HepG2 (cell line): ENCODE measurements around the gene NOS2. TPM values are rescaled to one million over a fixed set of nuclear protein-coding genes. Genes with fewer than 3 reads are reported as not detected.

Source experiments
- ATAC-seq: fragments of 200-7000 bp; cut with Tn5 transposase; 3 replicates; pipeline ENCODE4 v1.9.1; 2020; ENCODE audit warnings: mild to moderate bottlenecking, moderate library complexity
- BruUV-seq: library from RNA; stranded (reverse); fragments of 400-500 nt; replicated peaks from 2 replicates; lab custom pipeline; 2021; lab: Mats Ljungman, UMichigan
- CTCF ChIA-PET: fragments of 300-600 bp; formaldehyde crosslinking; extraction: SDS; loops from one replicate; lab custom pipeline; 2021; ENCODE audit warnings: low total read pairs, inconsistent platforms, low intra/inter-chr PET ratio; lab: Yijun Ruan, JAX
- POLR2A ChIA-PET: fragments of 350-600 bp; sonication (Branson Sonifier 250); formaldehyde crosslinking; loops from one replicate; lab custom pipeline; 2020; ENCODE audit warnings: antibody characterized with exemption, inconsistent platforms; lab: Yijun Ruan, JAX
- DNase-seq: peaks from one replicate; pipeline ENCODE4 v3.0.0-alpha.2; 2015; ENCODE audit warnings: low spot score
- FAIRE-seq: peaks from 3 replicates; lab custom pipeline; 2011; peaks lifted over from hg19 to GRCh38; lab: Jason Lieb, UNC
- H2AFZ ChIP-seq: one replicate; pipeline ENCODE4 v1.6.1; 2011; ENCODE audit warnings: low read length, inconsistent platforms
- H3K27ac ChIP-seq: fragments of 300-600 bp; 3 replicates; pipeline ENCODE4 v1.8.0; 2011; ENCODE audit warnings: mixed run types, mild to moderate bottlenecking, mixed read lengths, low read length, inconsistent platforms; ENCODE audit not compliant: insufficient read depth; ENCODE audit errors: extremely low read length
- H3K27me3 ChIP-seq, 2 experiments: fragments of 200-600 bp in 1 of 2; 2 replicates in 1 of 2; 3 replicates in 1 of 2; pipeline versions ENCODE4 v1.6.0 to v1.8.0; 2011; ENCODE audit warnings: low read length in 2 of 2, mild to moderate bottlenecking in 2 of 2, moderate library complexity in 2 of 2, inconsistent platforms in 1 of 2; ENCODE audit not compliant: insufficient read depth in 2 of 2, control insufficient read depth in 1 of 2
- H3K36me3 ChIP-seq, 2 experiments: fragments of 200-600 bp in 1 of 2; replicated peaks in 1 of 2; 2 replicates in 1 of 2; 3 replicates in 1 of 2; pipeline versions ENCODE4 v1.5.1 to v1.8.0; 2011; ENCODE audit warnings: low read length in 2 of 2, inconsistent platforms in 1 of 2; ENCODE audit not compliant: insufficient read depth in 2 of 2, control insufficient read depth in 1 of 2
- H3K4me1 ChIP-seq: 2 replicates; pipeline ENCODE4 v1.5.1; 2012; ENCODE audit warnings: low read length, inconsistent platforms; ENCODE audit not compliant: insufficient read depth
- H3K4me2 ChIP-seq: 2 replicates; pipeline ENCODE4 v1.6.0; 2011; ENCODE audit warnings: low read depth, low read length, inconsistent platforms
- H3K4me3 ChIP-seq, 3 experiments: fragments of 200-600 bp in 1 of 3; sonication (generic), shearing (Covaris generic) in 1 of 3; replicated peaks in 1 of 3; 2 replicates each; pipeline ENCODE4 v1.5.1; 2011 to 2016; ENCODE audit warnings: low read length in 3 of 3, inconsistent platforms in 2 of 3, low read depth in 2 of 3, mild to moderate bottlenecking in 2 of 3, control low read depth in 1 of 3, mixed read lengths in 1 of 3; ENCODE audit not compliant: insufficient read depth in 1 of 3
- H3K79me2 ChIP-seq: one replicate; pipeline ENCODE4 v1.6.1; 2011; ENCODE audit warnings: low read length, inconsistent platforms; ENCODE audit not compliant: insufficient read depth
- H3K9ac ChIP-seq: 2 replicates; pipeline ENCODE4 v1.6.0; 2011; ENCODE audit warnings: mild to moderate bottlenecking, low read depth, low read length, inconsistent platforms; ENCODE audit not compliant: insufficient read depth
- H3K9me3 ChIP-seq: 2 replicates; pipeline ENCODE4 v1.5.1; 2012; ENCODE audit warnings: mild to moderate bottlenecking, low read length
- H4K20me1 ChIP-seq: 2 replicates; pipeline ENCODE4 v1.6.0; 2011; ENCODE audit warnings: inconsistent platforms, mild to moderate bottlenecking, low read length, moderate library complexity; ENCODE audit not compliant: insufficient read depth
- ADNP ChIP-seq: sonication (generic); formaldehyde crosslinking; IDR thresholded peaks from 2 replicates; pipeline ENCODE4 v1.4.0; 2020; ENCODE audit warnings: missing genetic modification reagents
- ARHGAP35 ChIP-seq: sonication (generic); formaldehyde crosslinking; IDR thresholded peaks from 2 replicates; pipeline ENCODE4 v1.9.0; 2022; ENCODE audit warnings: mild to moderate bottlenecking, inconsistent platforms, moderate library complexity, missing genetic modification reagents, borderline replicate concordance
- HIVEP1 ChIP-seq: sonication (generic); formaldehyde crosslinking; IDR thresholded peaks from 2 replicates; pipeline ENCODE4 v1.4.0; 2020; ENCODE audit warnings: mild to moderate bottlenecking, missing genetic modification reagents
- HNRNPK ChIP-seq: fragments of 200-400 bp; formaldehyde crosslinking; IDR thresholded peaks from 2 replicates; pipeline ENCODE4 v1.6.1; 2018; ENCODE audit warnings: low read length, low read depth, moderate library complexity, mild to moderate bottlenecking; ENCODE audit not compliant: poor library complexity, severe bottlenecking
- KDM1A ChIP-seq: IDR thresholded peaks from 2 replicates; pipeline ENCODE4 v1.6.1; 2016; ENCODE audit warnings: missing compliant biosample characterization
- KLF9 ChIP-seq: IDR thresholded peaks from 2 replicates; pipeline ENCODE4 v1.6.1; 2016; ENCODE audit warnings: low read depth
- MBNL3 ChIP-seq: fragments of 250-450 bp; sonication (Bioruptor Pico); conservative IDR thresholded peaks from 2 replicates; pipeline ENCODE4 v1.8.0; 2022; ENCODE audit warnings: mild to moderate bottlenecking, inconsistent platforms
- U2AF2 ChIP-seq: fragments of 200-400 bp; formaldehyde crosslinking; IDR thresholded peaks from 2 replicates; pipeline ENCODE4 v1.6.1; 2017; ENCODE audit warnings: low read depth, mild to moderate bottlenecking, low read length
- ZMAT3 ChIP-seq: sonication (generic); formaldehyde crosslinking; conservative IDR thresholded peaks from 2 replicates; pipeline ENCODE4 v1.7.0; 2021; ENCODE audit warnings: missing genetic modification reagents
- ZNF362 ChIP-seq: sonication (generic); formaldehyde crosslinking; IDR thresholded peaks from 2 replicates; pipeline ENCODE4 v1.4.0; 2020; ENCODE audit warnings: missing genetic modification reagents, mild to moderate bottlenecking, borderline replicate concordance
- ZNF580 ChIP-seq: IDR thresholded peaks from 2 replicates; pipeline ENCODE4 v1.6.1; 2016; ENCODE audit warnings: low read depth, borderline replicate concordance
- ZNF878 ChIP-seq: sonication (generic); formaldehyde crosslinking; IDR thresholded peaks from 2 replicates; pipeline ENCODE4 v1.8.1; 2023; ENCODE audit warnings: mild to moderate bottlenecking, missing genetic modification reagents, moderate library complexity
- WGBS: methylation state at CpG from one replicate; pipeline ENCODE4 v1.1.6; 2017; ENCODE audit warnings: low lambda C conversion rate; 5-methylcytosine and 5-hydroxymethylcytosine counted together
- in situ Hi-C: cut with HindIII; loops from 2 replicates; pipeline ENCODE4 v1.10.0; 2017; ENCODE audit warnings: low pct_unique_long_range_greater_than_20kb; ENCODE audit not compliant: extremely low pct_ligation_motif_present
- intact Hi-C: fragments of 100-400 bp; cut with micrococcal nuclease; formaldehyde crosslinking; loops from one replicate; pipeline ENCODE4 v1.10.0; 2022; ENCODE audit not compliant: unreplicated experiment
- polyA plus RNA-seq, 8 experiments: library from polyadenylated mRNA; depleted of rRNA in 3 of 8; stranded (reverse) in 7 of 8; unstranded in 1 of 8; fragments of >200 nt; fragmentation: Illumina TruSeq in 4 of 8; extraction: Trizol in 4 of 8; gene quantifications; 2 replicates each; pipeline versions ENCODE4 v1.2.1 to v1.2.3, GENCODE V29; 2011 to 2016; ENCODE audit warnings: low read depth in 4 of 8, missing spikeins in 1 of 8, mixed read lengths in 1 of 8; ENCODE audit not compliant: insufficient read depth in 1 of 8
- total RNA-seq, 5 experiments: library from RNA; depleted of rRNA; stranded (reverse); fragments of >200 nt; fragmentation: Illumina TruSeq; extraction: Trizol; gene quantifications; 2 replicates each; pipeline ENCODE4 v1.2.3, GENCODE V29; 2016; ENCODE audit warnings: low read depth in 1 of 5
- TF ChIP-seq, protein P1 (sequence below): sonication (generic); formaldehyde crosslinking; IDR thresholded peaks from 2 replicates; pipeline ENCODE4 v1.8.0; 2022; ENCODE audit warnings: mild to moderate bottlenecking, missing genetic modification reagents; ENCODE audit not compliant: insufficient replicate concordance
- TF ChIP-seq, protein P2 (sequence below): sonication (generic); formaldehyde crosslinking; conservative IDR thresholded peaks from 2 replicates; pipeline ENCODE4 v1.4.0; 2020; ENCODE audit warnings: missing genetic modification reagents

NOS2 gene
- total and polyA plus RNA-seq, 2 of the 13 experiments (the other 11 are each of a cell fraction or from before 2014, with no cell fraction given), result 0.02 TPM; not detected in 1

GRCh38 chr17:27783440-27784350 lies 16.6 kb downstream of the NOS2 start:
- intact Hi-C loops (no loop called here), in situ Hi-C loops (no loop called here)
- no TSS peak for BruUV-seq
- no peak overlapping the region for H3K4me3 ChIP-seq
- TF ChIP-seq HIVEP1 (CRISPR knock-in tag) (no peak), ZNF580 (CRISPR knock-in tag) (no peak), ZNF362 (CRISPR knock-in tag) (no peak), ZMAT3 (CRISPR knock-in tag) (no peak), ZNF878 (CRISPR knock-in tag) (no peak), ADNP (CRISPR knock-in tag) (no peak), KDM1A (CRISPR knock-in tag) (no peak), U2AF2 (no peak), KLF9 (CRISPR knock-in tag) (no peak), MBNL3 (CRISPR knock-in tag) (no peak), HNRNPK (no peak), ARHGAP35 (CRISPR knock-in tag) (no peak)
- TF ChIP-seq, protein P1, sequence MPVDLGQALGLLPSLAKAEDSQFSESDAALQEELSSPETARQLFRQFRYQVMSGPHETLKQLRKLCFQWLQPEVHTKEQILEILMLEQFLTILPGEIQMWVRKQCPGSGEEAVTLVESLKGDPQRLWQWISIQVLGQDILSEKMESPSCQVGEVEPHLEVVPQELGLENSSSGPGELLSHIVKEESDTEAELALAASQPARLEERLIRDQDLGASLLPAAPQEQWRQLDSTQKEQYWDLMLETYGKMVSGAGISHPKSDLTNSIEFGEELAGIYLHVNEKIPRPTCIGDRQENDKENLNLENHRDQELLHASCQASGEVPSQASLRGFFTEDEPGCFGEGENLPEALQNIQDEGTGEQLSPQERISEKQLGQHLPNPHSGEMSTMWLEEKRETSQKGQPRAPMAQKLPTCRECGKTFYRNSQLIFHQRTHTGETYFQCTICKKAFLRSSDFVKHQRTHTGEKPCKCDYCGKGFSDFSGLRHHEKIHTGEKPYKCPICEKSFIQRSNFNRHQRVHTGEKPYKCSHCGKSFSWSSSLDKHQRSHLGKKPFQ (CRISPR knock-in tag), result no peak
- TF ChIP-seq, protein P2, sequence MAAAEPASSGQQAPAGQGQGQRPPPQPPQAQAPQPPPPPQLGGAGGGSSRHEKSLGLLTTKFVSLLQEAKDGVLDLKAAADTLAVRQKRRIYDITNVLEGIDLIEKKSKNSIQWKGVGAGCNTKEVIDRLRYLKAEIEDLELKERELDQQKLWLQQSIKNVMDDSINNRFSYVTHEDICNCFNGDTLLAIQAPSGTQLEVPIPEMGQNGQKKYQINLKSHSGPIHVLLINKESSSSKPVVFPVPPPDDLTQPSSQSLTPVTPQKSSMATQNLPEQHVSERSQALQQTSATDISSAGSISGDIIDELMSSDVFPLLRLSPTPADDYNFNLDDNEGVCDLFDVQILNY, result no peak
- H3K4me2 ChIP-seq, result no peak overlapping the region
- H4K20me1 ChIP-seq, result no peaks in the 10 kb centered on the region
- FAIRE-seq (no peak), DNase-seq (no peak), ATAC-seq (no peak)
- H3K4me1 ChIP-seq, result no peaks in the 10 kb centered on the region
- ChIA-PET POLR2A (no interaction called here), CTCF (no interaction called here)
- no peak overlapping the region for H3K9ac ChIP-seq
- H3K27ac ChIP-seq, result no peak overlapping the region
- no peaks in the 10 kb centered on the region; a peak in 1 of 5 replicates for H3K27me3 ChIP-seq
- H3K9me3 ChIP-seq, result no peaks in the 10 kb centered on the region
- H3K79me2 ChIP-seq, result no peaks in the 10 kb centered on the region
- 5% methylated on average over 5 of the region's 9 CpGs for WGBS
- H2AFZ ChIP-seq, result no peak overlapping the region
- no peaks in the 10 kb centered on the region for H3K36me3 ChIP-seq
